NCI-H524 (cell line): ENCODE data around the gene SLC18A2.
A peak's percentile ranks its signal among the peaks of the same experiment; 100 is the strongest.

Source experiments
- DNase-seq, 2 experiments: peaks; one replicate each; lab custom pipeline; 2025; lab: John Stamatoyannopoulos, UW

Gene SLC18A2

DNA sequence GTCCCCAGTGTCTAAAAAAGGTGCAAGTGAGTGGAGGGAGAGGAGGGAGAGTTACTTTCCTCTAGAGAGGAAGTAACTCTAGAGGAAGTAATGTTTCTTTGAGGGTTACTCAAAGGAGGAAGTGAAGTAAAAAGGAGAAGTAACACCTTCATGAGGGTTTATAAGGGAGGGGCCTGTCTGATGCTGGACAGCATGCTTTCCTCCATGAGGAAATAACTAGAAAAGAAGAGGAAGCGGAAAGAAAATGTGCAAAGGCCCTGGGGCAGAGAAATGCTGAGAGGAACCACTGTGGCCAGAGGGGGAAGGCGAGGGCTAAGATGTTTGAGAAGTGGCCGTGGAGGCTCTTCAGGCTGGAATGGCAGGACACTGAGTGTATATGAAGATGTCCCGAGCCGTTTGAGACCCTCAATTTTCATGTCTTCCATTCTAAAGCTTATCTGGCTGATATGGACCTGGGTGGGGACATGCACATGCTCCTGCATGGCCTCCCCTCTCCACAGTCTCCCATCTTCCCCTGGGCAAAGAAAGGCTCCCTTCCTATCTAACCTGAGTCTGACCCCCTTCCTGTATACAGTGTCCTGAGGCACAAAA, 3.4 kb upstream of the SLC18A2 start:
- DNase-seq, result no peak

DNA sequence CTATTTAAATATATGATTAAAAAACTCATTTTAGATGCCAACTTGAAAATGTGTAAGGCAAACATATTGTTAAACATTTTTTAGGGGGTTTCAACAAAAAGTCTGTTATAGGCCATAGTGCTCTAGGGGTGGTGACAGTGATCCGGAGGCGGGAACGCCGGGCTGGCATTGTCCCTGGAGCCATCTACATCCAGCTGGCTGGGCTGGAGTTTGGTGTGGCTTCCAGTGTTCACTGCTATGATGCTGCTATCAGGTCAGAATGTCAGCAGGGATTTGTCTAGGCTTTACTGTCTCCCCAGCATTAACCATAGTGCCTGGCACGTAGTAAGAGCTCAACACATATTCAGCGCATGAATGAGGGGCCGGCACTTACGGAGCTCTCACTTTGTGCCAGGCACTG, 1.9 kb upstream of the SLC18A2 start:
- no peak for DNase-seq

DNA sequence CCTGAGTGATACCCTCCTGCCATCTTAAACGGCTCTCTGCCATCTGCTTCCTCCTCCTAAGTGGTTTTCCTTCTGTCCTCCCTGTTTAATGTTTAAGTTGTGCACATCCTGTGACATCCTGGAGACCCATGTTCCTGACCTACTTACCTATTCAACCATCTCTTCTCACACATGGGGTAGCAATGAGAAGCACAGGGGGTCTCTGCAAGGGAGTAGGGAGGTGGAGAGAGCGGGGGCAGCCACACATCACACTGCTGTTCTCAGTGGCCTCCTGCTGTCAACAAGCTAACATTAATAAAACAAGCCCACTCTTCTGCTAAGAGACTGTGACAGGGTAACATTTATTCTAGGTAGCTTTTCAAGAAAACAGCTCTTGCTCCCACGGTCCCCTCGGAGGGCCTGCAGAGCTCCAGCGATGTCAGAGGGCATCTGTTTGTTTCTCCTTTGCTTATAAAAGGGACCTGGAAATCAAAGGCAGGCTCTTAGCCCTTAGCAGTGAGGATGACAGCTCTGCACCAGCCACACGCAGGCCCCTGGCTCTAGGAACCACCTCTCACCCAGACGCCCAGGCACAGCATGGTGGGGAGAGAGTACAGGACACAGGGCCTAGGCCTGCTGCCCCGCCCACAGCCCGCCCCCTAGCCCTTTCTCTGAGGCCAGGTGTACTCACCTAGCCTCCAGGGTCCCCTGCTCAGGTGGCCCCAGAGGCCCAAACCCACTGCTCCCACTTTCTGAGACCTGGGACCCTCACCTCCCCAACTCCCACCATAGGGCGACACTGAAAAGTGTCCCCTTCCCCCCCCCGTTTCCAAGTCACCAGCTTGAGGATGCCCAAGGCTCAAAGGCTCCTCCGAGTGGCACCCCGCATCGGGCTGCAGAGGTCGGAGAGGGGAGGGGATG, 943 bp upstream of the SLC18A2 start:
- peak; percentile 31 to 68 for DNase-seq

DNA sequence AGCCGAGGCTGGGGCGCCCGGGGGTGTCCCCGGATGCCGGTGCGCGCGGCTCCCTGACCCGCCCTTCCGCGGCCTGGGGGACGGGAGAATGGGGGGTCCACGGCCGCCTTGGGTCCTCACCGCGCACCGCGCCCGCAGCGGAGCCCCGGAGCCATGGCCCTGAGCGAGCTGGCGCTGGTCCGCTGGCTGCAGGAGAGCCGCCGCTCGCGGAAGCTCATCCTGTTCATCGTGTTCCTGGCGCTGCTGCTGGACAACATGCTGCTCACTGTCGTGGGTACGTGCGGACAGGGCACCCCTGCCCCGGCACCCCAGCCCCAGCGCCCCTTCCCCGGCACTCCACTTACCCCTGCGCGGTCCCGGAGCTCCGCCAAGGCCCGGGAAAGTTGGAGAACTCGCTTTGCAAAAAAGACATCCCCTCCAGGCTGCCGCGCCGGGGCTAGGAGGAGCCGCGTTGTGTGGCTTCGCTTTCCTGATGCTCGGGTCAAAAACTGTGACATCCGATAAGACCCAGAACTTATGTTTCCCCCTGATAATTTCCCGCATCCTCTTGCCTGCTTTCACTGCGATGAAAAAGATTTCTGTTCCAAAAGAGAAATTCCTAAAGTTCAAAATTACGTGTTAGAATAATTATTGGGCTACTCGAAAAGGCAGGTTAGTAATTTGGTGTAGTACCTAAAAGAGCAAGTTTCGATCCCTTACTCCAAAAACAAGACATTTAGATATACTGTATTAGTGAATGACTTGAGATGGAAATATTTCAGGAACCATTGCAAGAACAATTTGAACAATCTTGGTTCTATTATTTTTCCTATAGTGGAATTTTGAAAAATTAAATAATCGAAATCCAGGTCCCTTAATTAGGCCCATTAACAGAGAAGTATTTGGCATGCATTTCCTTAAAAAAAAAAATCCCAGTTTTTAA, 888 bp downstream of the SLC18A2 start:
- no peak for DNase-seq

DNA sequence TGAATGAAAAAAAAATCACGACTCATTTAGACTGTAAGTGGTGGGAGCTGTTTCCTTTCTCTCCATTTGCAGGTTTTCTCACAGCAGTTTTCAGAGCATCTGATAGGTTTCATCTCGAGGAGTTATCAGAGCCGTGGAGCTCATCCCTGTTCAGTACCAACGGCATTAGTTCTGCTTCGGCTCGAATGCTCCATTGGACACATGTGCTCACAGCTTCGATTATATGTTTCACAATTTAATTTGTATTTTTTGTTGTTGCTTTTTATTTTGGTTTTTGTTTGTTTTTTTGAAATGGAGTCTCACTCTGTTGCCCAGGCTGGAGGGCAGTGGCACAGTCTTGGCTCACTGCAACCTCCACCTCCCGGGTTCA, 1.5 kb downstream of the SLC18A2 start:
- DNase-seq, result no peak

DNA sequence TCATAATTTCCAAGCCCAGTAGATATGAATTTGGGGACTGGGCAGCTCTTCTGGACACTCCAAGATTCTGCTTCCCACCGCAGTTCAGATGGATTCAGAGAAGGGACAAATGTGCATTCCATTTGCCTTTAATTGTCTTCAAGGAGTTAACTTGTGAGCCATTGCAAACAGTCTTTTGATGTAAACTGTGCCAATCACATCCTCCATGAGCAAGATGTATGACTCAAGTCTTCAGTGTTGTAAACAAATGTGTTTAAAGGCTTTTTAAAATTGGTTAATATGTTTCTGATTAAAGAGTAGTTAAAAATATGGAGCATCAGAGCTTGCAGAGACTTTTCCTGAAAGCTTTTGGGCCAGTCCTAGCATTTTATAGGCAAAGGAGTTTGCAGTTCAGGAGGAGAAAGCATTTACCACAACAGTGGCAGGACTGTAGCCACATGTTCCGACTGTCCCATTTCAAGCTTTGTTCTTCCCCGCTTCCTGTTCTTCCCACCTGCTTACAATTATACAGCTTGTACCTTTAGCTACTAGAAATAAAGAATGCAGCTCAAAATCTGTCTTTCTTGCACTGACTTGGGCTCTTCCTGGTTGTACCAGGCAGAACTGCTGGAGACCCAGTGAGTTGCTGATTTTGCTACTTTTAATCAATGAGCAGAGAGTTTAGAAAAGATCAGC, 6.2 kb downstream of the SLC18A2 start:
- no peak for DNase-seq

DNA sequence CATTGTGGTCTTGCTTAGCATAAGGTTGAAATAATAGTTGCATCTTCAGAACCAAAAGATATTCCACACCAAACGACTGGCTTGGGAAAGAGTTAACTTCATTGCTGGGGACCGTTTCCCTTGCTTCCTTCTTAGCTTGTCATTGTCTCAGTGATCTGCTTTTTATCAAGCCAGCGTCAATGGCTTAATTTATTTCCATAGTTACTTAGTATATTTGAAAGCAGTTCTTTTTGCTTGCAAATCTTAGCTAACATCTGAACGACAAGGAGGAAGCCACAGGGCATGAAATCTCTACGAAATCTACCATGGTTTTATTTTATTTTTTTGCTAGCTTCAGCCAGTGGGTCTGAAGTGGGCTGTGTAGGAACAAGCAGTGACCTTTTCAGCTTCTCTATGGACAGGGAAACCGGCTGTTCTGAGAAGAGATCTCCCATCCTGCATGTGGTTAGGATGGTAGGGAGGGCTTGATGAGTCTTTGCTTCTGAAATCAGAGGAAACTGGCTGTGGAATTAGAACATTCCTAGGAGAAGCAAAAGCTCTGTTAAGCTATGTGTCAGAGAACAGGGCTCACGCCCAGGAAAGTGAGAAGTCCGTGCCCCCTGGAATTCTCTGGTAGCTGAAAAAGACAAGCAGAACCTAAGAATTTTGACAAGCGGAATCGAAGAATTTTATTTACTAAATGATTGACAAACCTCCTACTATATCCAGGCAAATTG, 8.0 kb downstream of the SLC18A2 start:
- no peak for DNase-seq

DNA sequence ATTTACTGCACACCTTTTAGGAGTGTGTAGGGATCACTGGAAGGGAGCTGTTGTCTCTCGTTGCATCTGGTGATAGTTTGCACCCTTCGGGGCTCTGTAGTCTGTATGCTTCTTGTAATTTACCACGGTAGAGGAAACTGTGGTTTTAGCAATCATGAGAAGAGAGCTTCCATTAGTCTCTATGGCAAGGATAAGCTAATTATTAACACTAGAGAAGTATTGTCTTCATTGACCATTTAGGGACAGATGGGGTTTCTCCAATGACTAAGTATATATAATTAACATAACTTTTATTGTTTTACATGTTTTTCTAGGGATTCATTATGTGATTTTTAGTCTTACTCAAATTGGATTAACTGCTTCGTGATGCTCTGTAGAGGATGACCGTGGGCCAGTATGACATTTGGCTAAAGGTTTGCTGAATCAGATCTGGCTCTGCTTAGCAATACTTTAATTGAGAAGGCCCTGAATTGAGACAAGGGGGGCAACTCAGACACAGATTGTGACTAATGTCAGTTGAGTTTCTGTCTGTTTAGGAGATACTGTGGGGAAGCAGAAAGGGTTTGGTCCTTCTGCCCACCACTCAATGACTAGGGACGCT, 8.7 kb downstream of the SLC18A2 start:
- DNase-seq, result no peak

DNA sequence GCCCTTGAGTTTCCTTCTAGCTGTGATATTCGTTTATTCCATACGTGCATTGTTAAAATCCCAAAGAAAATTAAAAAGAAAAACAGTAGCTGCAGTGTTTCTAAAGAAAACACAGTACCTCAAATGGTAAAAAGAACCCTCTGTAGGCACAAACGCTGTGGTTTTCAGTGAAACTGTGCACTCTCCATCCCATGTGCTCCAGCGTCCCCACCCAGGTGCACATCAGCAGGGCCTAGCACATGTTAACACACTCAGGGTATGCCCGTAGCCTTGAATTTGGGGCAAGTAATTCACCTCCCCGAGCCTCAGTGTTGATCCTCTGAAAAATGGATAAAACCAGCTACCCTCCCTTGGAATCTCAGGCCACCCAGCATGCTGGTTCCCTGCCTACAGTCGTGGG, 9.5 kb downstream of the SLC18A2 start:
- DNase-seq, result no peak

DNA sequence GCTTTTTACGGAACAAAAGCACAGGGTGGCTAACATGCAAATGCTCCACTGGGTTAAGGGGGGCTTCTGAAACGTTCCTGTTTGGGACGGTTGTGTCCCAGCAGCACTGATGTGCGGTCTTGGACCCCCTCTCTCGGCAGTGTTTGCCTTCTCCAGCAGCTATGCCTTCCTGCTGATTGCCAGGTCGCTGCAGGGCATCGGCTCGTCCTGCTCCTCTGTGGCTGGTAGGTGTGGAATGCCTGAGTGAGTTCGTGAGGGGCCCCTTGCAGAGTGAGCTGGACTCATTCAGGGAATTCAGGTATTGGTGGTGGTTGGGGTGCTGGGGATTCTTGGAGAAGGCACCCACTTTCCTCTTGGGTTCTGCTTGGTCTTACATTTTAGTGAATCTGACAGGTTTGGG, 13.0 kb downstream of the SLC18A2 start:
- DNase-seq, result no peak

DNA sequence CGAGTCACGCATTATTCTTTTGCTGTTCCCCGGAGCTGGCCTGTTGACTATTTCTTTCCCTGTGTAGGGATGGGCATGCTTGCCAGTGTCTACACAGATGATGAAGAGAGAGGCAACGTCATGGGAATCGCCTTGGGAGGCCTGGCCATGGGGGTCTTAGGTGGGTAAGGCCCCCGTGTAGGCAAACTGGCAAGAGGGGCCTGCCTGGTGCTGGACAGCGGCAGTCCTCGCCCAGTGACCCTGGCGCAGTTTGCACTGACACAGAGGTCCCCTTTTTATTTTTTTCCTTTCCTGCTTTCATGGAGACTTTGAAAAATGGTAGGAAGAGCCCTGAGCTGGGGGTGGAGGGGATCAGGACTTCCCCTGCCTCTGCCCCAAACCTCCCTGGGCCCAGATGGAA, 13.4 kb downstream of the SLC18A2 start:
- no peak for DNase-seq

DNA sequence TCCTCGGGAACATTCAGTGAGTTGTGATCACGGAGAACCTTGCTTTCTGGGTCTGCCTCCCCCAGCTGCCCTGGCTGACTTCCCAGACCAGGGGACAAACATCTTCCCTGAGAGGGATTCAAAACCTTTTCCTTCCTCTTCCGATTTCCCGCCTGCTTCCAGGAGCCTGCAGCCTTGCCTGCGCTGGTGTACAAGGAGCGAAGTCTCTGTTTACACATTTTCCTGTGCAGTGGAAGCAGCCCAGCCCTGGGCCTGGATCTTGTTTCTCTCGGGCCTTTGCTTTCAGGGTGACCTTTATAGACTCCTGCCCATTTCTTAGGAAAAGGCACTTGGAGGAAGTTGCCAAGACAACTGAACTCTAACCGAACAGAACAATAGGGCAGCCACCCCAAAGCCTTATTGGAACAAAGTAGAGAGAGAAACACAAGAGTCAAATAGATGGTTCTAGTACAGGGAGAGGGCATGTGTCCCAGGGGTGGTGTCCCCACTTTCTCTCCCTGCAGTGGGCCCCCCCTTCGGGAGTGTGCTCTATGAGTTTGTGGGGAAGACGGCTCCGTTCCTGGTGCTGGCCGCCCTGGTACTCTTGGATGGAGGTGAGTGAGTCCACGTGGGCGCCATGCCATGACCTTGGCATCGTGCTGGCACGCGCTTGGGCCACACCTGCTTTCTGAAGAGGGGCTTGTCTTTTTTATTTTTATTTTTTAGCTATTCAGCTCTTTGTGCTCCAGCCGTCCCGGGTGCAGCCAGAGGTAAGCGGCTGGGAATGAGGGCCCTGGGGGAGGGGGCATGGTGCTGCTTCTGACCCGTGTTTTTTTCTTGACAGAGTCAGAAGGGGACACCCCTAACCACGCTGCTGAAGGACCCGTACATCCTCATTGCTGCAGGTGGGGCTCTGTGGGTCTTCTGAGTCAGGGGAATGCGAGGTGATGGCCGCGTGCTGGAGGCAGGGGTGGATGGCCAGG, 14.1 kb downstream of the SLC18A2 start:
- no peak for DNase-seq

DNA sequence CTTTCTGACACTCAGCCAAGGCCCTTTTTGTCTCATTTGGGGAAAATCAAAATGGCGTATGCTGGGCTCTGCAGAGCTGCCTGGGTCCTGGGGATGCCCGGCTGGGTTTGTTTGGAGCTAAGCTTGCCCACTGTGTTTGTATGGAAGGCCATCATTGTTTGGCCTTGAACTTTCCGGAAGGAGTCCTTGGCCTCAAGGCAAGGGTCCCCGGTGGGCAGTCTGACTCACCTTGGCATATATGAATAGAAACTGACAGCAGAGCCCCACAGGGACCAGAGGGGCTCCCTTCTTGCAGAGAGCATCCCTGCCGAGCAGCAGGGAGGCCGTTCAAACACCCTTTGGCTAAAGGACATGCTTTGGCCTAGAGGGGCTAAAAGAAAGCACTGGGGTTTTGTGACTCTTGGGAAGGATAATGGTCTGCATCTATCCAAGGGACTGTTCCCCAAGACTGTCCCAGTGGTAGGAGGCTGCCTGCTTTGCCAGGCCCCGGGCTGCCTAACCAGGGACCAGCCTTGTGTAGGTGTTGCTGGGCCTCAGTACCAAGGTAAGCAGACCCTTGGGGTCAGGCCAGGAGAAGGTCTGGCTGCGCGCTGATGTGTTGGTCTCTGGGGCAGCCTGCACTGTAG, 15.0 kb downstream of the SLC18A2 start:
- no peak for DNase-seq

DNA sequence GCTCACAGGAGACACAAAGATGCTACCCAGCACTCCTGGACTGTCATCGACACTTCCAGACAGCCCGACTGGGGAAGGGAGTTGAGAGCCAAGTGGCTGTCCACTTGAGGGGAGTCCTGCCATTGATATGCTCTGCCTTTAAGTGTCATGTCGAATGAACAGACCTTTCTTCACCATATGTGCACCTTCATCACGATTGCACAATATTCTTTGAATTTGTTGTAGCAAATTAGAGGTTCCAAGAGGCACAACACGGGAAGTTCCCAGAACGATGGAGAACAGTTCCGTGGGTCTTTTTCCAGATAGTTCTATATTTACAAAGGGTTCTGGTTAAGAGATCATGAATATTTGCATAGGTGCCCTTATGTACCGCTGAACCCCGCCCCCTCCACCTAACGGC, 16.0 kb downstream of the SLC18A2 start:
- DNase-seq, result no peak

DNA sequence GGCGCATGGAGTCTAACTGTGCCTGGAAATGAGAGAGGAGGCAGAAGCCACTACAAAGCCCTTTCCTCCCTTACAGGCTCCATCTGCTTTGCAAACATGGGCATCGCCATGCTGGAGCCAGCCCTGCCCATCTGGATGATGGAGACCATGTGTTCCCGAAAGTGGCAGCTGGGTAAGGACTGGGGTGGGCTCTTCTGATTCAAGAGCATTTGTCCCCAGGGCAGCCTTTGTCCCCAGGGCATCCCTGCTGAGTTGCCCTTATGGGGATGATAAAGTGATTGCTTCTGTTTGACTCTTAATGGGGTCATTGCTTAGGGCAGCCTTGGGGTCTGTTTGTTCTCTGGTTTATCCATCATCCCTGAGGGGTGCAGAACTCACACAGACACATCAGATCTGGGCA, 16.8 kb downstream of the SLC18A2 start:
- peak; percentile 29 to 64 for DNase-seq

DNA sequence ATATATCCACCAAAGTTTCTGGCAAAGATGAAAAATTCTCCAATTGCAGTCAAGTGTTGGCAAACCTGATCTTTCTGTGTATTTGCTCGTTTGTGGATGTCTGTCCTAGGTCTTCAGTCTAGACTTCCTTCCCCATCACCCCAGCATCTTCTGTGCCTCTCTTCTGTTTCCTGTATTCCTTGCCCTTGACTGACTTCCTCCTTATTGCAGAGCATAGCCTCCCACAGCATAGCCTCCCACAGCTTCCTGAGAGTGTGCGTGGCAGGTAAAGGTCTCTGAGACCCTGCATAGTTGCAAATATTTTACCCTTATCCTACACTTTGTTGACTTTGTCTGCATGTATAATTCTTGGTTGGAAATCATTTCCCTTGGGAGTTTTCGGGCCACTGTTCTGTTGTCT, 18.4 kb downstream of the SLC18A2 start:
- DNase-seq, result no peak

DNA sequence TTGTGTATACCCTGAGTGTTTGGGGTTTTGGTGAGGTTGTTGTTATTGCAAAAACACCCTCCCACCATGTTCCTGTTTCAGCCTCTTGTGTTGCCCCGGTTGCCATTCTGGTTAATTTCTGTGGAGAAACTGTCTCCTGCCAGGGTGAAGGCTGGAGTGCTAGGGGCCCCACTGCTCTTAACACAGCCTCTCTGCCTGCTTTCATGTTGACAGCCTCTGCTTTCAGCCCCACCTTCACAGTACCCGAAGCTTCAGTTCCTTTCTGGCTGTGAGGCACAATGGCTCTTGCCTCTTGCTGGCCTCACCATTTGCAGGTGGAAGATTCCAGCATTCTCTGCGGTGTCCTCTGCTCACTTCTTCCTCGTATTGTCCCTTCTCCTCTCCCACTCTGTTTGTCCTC, 19.2 kb downstream of the SLC18A2 start:
- no peak for DNase-seq

DNA sequence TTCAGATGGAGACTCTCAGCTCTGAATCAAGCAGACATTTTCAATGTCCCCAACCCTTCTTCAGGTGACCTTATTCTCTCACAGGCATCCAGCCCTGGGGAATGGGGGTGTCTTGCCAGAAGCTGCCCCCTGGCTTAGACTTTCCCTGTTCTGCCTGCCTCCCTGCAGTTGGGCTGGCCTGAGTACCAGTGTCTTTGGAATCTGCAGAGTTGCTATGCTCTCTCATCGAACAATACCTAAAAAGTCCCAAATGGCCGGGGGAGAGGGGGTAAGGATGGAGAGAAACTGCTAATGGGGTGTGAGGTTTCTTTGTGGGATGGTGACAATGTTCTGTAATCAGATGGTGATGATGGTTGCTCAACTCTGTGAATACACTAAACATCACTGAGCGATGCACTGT, 20.6 kb downstream of the SLC18A2 start:
- no peak for DNase-seq

DNA sequence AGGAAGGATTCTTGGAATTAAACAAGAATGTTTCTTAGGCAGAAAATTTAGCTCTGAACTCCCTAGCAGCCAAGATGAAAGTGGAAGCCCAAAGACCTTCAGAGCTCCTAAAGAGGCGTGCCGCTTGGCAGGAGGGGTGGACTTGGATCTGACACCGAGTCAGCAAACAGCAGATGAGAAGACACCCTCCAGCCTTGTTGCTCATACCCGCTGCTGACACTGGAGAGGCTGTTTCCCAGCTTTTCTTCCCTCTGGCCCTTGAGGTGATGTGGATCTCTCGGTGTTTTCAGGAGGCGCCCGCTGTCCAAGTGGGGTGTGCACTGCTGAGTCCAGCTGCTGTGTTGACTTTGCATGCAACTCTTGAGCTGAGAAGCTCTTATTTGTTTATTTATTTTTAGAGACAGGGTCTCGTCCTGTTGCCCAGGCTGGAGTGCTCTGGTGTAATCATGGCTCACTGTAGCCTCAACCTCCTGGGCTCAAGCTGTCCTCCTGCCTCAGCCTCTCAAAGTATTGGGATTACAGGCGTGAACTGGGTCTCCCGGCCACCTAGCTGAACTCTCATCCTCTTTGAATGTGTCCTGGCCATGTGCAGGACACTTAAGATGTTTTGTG, 21.5 kb downstream of the SLC18A2 start:
- no peak for DNase-seq
